HepG2 (cell line): ENCODE results near the gene DNM3. TPM values are rescaled to one million over a fixed set of nuclear protein-coding genes. Genes with fewer than 3 reads are reported as not detected.

Source experiments
- ATAC-seq: fragments of 200-7000 bp; cut with Tn5 transposase; 3 replicates; pipeline ENCODE4 v1.9.1; 2020; ENCODE audit warnings: mild to moderate bottlenecking, moderate library complexity
- BruUV-seq: library from RNA; stranded (reverse); fragments of 400-500 nt; replicated peaks from 2 replicates; lab custom pipeline; 2021; lab: Mats Ljungman, UMichigan
- CTCF ChIA-PET: fragments of 300-600 bp; formaldehyde crosslinking; extraction: SDS; loops from one replicate; lab custom pipeline; 2021; ENCODE audit warnings: low total read pairs, inconsistent platforms, low intra/inter-chr PET ratio; lab: Yijun Ruan, JAX
- POLR2A ChIA-PET: fragments of 350-600 bp; sonication (Branson Sonifier 250); formaldehyde crosslinking; loops from one replicate; lab custom pipeline; 2020; ENCODE audit warnings: antibody characterized with exemption, inconsistent platforms; lab: Yijun Ruan, JAX
- DNase-seq: peaks from one replicate; pipeline ENCODE4 v3.0.0-alpha.2; 2015; ENCODE audit warnings: low spot score
- FAIRE-seq: peaks from 3 replicates; lab custom pipeline; 2011; peaks lifted over from hg19 to GRCh38; lab: Jason Lieb, UNC
- H2AFZ ChIP-seq: one replicate; pipeline ENCODE4 v1.6.1; 2011; ENCODE audit warnings: low read length, inconsistent platforms
- H3K27ac ChIP-seq: fragments of 300-600 bp; 3 replicates; pipeline ENCODE4 v1.8.0; 2011; ENCODE audit warnings: mixed run types, mild to moderate bottlenecking, mixed read lengths, low read length, inconsistent platforms; ENCODE audit not compliant: insufficient read depth; ENCODE audit errors: extremely low read length
- H3K27me3 ChIP-seq, 2 experiments: fragments of 200-600 bp in 1 of 2; 2 replicates in 1 of 2; 3 replicates in 1 of 2; pipeline versions ENCODE4 v1.6.0 to v1.8.0; 2011; ENCODE audit warnings: low read length in 2 of 2, mild to moderate bottlenecking in 2 of 2, moderate library complexity in 2 of 2, inconsistent platforms in 1 of 2; ENCODE audit not compliant: insufficient read depth in 2 of 2, control insufficient read depth in 1 of 2
- H3K36me3 ChIP-seq, 2 experiments: fragments of 200-600 bp in 1 of 2; replicated peaks in 1 of 2; 2 replicates in 1 of 2; 3 replicates in 1 of 2; pipeline versions ENCODE4 v1.5.1 to v1.8.0; 2011; ENCODE audit warnings: low read length in 2 of 2, inconsistent platforms in 1 of 2; ENCODE audit not compliant: insufficient read depth in 2 of 2, control insufficient read depth in 1 of 2
- H3K4me1 ChIP-seq: 2 replicates; pipeline ENCODE4 v1.5.1; 2012; ENCODE audit warnings: low read length, inconsistent platforms; ENCODE audit not compliant: insufficient read depth
- H3K4me2 ChIP-seq: 2 replicates; pipeline ENCODE4 v1.6.0; 2011; ENCODE audit warnings: low read depth, low read length, inconsistent platforms
- H3K4me3 ChIP-seq, 3 experiments: fragments of 200-600 bp in 1 of 3; sonication (generic), shearing (Covaris generic) in 1 of 3; replicated peaks in 1 of 3; 2 replicates each; pipeline ENCODE4 v1.5.1; 2011 to 2016; ENCODE audit warnings: low read length in 3 of 3, inconsistent platforms in 2 of 3, low read depth in 2 of 3, mild to moderate bottlenecking in 2 of 3, control low read depth in 1 of 3, mixed read lengths in 1 of 3; ENCODE audit not compliant: insufficient read depth in 1 of 3
- H3K79me2 ChIP-seq: one replicate; pipeline ENCODE4 v1.6.1; 2011; ENCODE audit warnings: low read length, inconsistent platforms; ENCODE audit not compliant: insufficient read depth
- H3K9ac ChIP-seq: 2 replicates; pipeline ENCODE4 v1.6.0; 2011; ENCODE audit warnings: mild to moderate bottlenecking, low read depth, low read length, inconsistent platforms; ENCODE audit not compliant: insufficient read depth
- H3K9me3 ChIP-seq: 2 replicates; pipeline ENCODE4 v1.5.1; 2012; ENCODE audit warnings: mild to moderate bottlenecking, low read length
- H4K20me1 ChIP-seq: 2 replicates; pipeline ENCODE4 v1.6.0; 2011; ENCODE audit warnings: inconsistent platforms, mild to moderate bottlenecking, low read length, moderate library complexity; ENCODE audit not compliant: insufficient read depth
- BRD4 ChIP-seq: sonication (generic); formaldehyde crosslinking; IDR thresholded peaks from 2 replicates; pipeline ENCODE4 v1.4.0; 2020; ENCODE audit warnings: missing genetic modification reagents
- NRL ChIP-seq: sonication (generic); formaldehyde crosslinking; IDR thresholded peaks from 2 replicates; pipeline ENCODE4 v1.5.0; 2020; ENCODE audit warnings: missing genetic modification reagents, mild to moderate bottlenecking, moderate library complexity, borderline replicate concordance
- YEATS4 ChIP-seq: sonication (generic); formaldehyde crosslinking; IDR thresholded peaks from 2 replicates; pipeline ENCODE4 v1.4.0; 2020; ENCODE audit warnings: missing genetic modification reagents, borderline replicate concordance
- ZNF354B ChIP-seq: sonication (generic); formaldehyde crosslinking; IDR thresholded peaks from 2 replicates; pipeline ENCODE4 v1.8.0; 2022; ENCODE audit warnings: mild to moderate bottlenecking, missing genetic modification reagents
- ZNF775 ChIP-seq: sonication (generic); formaldehyde crosslinking; IDR thresholded peaks from 2 replicates; pipeline ENCODE4 v1.4.0; 2020; ENCODE audit warnings: missing genetic modification reagents, mild to moderate bottlenecking, moderate library complexity, borderline replicate concordance
- WGBS: methylation state at CpG from one replicate; pipeline ENCODE4 v1.1.6; 2017; ENCODE audit warnings: low lambda C conversion rate; 5-methylcytosine and 5-hydroxymethylcytosine counted together
- in situ Hi-C: cut with HindIII; loops from 2 replicates; pipeline ENCODE4 v1.10.0; 2017; ENCODE audit warnings: low pct_unique_long_range_greater_than_20kb; ENCODE audit not compliant: extremely low pct_ligation_motif_present
- intact Hi-C: fragments of 100-400 bp; cut with micrococcal nuclease; formaldehyde crosslinking; loops from one replicate; pipeline ENCODE4 v1.10.0; 2022; ENCODE audit not compliant: unreplicated experiment
- polyA plus RNA-seq, 8 experiments: library from polyadenylated mRNA; depleted of rRNA in 3 of 8; stranded (reverse) in 7 of 8; unstranded in 1 of 8; fragments of >200 nt; fragmentation: Illumina TruSeq in 4 of 8; extraction: Trizol in 4 of 8; gene quantifications; 2 replicates each; pipeline versions ENCODE4 v1.2.1 to v1.2.3, GENCODE V29; 2011 to 2016; ENCODE audit warnings: low read depth in 4 of 8, missing spikeins in 1 of 8, mixed read lengths in 1 of 8; ENCODE audit not compliant: insufficient read depth in 1 of 8
- total RNA-seq, 5 experiments: library from RNA; depleted of rRNA; stranded (reverse); fragments of >200 nt; fragmentation: Illumina TruSeq; extraction: Trizol; gene quantifications; 2 replicates each; pipeline ENCODE4 v1.2.3, GENCODE V29; 2016; ENCODE audit warnings: low read depth in 1 of 5
- TF ChIP-seq, protein P1 (sequence below): sonication (generic); formaldehyde crosslinking; IDR thresholded peaks from 2 replicates; pipeline ENCODE4 v1.4.0; 2020; ENCODE audit warnings: missing genetic modification reagents, borderline replicate concordance
- TF ChIP-seq, protein P2 (sequence below): sonication (generic); formaldehyde crosslinking; IDR thresholded peaks from 2 replicates; pipeline ENCODE4 v1.4.0; 2020; ENCODE audit warnings: missing genetic modification reagents
- TF ChIP-seq, protein P3 (sequence below): sonication (generic); formaldehyde crosslinking; conservative IDR thresholded peaks from 2 replicates; pipeline ENCODE4 v1.5.0; 2020; ENCODE audit warnings: missing genetic modification reagents
- TF ChIP-seq, protein P4 (sequence below): sonication (generic); formaldehyde crosslinking; IDR thresholded peaks from 2 replicates; pipeline ENCODE4 v1.4.0; 2020; ENCODE audit warnings: missing genetic modification reagents

The DNM3 gene
- total and polyA plus RNA-seq, 2 of the 13 experiments (the other 11 are each of a cell fraction or from before 2014, with no cell fraction given), result 0.05 TPM; not detected in 1

DNA sequence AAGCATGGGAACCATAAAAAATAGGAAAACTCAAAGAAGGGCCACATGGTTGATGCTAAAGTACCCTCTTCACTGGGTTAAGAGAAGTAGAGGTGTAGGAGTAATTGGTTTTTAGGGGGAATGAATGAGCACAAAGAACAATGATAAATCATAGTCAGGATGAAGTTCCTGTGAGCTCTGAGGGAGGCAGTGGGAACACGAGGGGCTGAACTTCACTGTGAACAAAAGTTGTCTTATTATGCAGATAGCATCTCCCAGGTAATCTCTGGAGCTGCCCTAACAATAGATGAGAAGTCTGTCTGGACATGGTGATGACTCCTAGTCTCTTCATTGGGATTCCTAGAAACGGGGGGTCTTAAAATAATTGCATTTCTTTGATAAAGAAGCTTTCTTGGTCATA lies 127.9 kb downstream of the DNM3 start:
- no peak overlapping the region for H3K4me2 ChIP-seq
- WGBS, result 0% methylated on average over 2 of the region's 2 CpGs
- no peak for DNase-seq
- H3K36me3 ChIP-seq, result no peaks in the 10 kb centered on the region
- H2AFZ ChIP-seq, result no peak overlapping the region
- intact Hi-C loops, result no loop called here
- ChIA-PET POLR2A (no interaction called here), CTCF (no interaction called here)
- H3K4me1 ChIP-seq, result no peaks in the 10 kb centered on the region
- TF ChIP-seq ZNF775 (CRISPR knock-in tag) (no peak), BRD4 (CRISPR knock-in tag) (no peak), YEATS4 (CRISPR knock-in tag) (no peak), NRL (CRISPR knock-in tag) (no peak), ZNF354B (CRISPR knock-in tag) (no peak)
- TF ChIP-seq, protein P1, sequence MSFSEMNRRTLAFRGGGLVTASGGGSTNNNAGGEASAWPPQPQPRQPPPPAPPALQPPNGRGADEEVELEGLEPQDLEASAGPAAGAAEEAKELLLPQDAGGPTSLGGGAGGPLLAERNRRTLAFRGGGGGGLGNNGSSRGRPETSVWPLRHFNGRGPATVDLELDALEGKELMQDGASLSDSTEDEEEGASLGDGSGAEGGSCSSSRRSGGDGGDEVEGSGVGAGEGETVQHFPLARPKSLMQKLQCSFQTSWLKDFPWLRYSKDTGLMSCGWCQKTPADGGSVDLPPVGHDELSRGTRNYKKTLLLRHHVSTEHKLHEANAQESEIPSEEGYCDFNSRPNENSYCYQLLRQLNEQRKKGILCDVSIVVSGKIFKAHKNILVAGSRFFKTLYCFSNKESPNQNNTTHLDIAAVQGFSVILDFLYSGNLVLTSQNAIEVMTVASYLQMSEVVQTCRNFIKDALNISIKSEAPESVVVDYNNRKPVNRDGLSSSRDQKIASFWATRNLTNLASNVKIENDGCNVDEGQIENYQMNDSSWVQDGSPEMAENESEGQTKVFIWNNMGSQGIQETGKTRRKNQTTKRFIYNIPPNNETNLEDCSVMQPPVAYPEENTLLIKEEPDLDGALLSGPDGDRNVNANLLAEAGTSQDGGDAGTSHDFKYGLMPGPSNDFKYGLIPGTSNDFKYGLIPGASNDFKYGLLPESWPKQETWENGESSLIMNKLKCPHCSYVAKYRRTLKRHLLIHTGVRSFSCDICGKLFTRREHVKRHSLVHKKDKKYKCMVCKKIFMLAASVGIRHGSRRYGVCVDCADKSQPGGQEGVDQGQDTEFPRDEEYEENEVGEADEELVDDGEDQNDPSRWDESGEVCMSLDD (CRISPR knock-in tag), result no peak
- TF ChIP-seq, protein P2, sequence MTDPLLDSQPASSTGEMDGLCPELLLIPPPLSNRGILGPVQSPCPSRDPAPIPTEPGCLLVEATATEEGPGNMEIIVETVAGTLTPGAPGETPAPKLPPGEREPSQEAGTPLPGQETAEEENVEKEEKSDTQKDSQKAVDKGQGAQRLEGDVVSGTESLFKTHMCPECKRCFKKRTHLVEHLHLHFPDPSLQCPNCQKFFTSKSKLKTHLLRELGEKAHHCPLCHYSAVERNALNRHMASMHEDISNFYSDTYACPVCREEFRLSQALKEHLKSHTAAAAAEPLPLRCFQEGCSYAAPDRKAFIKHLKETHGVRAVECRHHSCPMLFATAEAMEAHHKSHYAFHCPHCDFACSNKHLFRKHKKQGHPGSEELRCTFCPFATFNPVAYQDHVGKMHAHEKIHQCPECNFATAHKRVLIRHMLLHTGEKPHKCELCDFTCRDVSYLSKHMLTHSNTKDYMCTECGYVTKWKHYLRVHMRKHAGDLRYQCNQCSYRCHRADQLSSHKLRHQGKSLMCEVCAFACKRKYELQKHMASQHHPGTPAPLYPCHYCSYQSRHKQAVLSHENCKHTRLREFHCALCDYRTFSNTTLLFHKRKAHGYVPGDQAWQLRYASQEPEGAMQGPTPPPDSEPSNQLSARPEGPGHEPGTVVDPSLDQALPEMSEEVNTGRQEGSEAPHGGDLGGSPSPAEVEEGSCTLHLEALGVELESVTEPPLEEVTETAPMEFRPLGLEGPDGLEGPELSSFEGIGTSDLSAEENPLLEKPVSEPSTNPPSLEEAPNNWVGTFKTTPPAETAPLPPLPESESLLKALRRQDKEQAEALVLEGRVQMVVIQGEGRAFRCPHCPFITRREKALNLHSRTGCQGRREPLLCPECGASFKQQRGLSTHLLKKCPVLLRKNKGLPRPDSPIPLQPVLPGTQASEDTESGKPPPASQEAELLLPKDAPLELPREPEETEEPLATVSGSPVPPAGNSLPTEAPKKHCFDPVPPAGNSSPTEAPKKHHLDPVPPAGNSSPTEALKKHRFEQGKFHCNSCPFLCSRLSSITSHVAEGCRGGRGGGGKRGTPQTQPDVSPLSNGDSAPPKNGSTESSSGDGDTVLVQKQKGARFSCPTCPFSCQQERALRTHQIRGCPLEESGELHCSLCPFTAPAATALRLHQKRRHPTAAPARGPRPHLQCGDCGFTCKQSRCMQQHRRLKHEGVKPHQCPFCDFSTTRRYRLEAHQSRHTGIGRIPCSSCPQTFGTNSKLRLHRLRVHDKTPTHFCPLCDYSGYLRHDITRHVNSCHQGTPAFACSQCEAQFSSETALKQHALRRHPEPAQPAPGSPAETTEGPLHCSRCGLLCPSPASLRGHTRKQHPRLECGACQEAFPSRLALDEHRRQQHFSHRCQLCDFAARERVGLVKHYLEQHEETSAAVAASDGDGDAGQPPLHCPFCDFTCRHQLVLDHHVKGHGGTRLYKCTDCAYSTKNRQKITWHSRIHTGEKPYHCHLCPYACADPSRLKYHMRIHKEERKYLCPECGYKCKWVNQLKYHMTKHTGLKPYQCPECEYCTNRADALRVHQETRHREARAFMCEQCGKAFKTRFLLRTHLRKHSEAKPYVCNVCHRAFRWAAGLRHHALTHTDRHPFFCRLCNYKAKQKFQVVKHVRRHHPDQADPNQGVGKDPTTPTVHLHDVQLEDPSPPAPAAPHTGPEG (CRISPR knock-in tag), result no peak
- TF ChIP-seq, protein P3, sequence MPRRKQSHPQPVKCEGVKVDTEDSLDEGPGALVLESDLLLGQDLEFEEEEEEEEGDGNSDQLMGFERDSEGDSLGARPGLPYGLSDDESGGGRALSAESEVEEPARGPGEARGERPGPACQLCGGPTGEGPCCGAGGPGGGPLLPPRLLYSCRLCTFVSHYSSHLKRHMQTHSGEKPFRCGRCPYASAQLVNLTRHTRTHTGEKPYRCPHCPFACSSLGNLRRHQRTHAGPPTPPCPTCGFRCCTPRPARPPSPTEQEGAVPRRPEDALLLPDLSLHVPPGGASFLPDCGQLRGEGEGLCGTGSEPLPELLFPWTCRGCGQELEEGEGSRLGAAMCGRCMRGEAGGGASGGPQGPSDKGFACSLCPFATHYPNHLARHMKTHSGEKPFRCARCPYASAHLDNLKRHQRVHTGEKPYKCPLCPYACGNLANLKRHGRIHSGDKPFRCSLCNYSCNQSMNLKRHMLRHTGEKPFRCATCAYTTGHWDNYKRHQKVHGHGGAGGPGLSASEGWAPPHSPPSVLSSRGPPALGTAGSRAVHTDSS, result no peak
- TF ChIP-seq, protein P4, sequence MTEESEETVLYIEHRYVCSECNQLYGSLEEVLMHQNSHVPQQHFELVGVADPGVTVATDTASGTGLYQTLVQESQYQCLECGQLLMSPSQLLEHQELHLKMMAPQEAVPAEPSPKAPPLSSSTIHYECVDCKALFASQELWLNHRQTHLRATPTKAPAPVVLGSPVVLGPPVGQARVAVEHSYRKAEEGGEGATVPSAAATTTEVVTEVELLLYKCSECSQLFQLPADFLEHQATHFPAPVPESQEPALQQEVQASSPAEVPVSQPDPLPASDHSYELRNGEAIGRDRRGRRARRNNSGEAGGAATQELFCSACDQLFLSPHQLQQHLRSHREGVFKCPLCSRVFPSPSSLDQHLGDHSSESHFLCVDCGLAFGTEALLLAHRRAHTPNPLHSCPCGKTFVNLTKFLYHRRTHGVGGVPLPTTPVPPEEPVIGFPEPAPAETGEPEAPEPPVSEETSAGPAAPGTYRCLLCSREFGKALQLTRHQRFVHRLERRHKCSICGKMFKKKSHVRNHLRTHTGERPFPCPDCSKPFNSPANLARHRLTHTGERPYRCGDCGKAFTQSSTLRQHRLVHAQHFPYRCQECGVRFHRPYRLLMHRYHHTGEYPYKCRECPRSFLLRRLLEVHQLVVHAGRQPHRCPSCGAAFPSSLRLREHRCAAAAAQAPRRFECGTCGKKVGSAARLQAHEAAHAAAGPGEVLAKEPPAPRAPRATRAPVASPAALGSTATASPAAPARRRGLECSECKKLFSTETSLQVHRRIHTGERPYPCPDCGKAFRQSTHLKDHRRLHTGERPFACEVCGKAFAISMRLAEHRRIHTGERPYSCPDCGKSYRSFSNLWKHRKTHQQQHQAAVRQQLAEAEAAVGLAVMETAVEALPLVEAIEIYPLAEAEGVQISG (CRISPR knock-in tag), result no peak
- in situ Hi-C loops, result no loop called here
- H3K4me3 ChIP-seq, result no peak overlapping the region
- FAIRE-seq, result no peak
- H3K9ac ChIP-seq, result no peak overlapping the region
- no peak overlapping the region for H3K27ac ChIP-seq
- ATAC-seq, result no peak
- H4K20me1 ChIP-seq, result no peaks in the 10 kb centered on the region
- no TSS peak for BruUV-seq
- no peaks in the 10 kb centered on the region for H3K79me2 ChIP-seq
- H3K9me3 ChIP-seq, result no peaks in the 10 kb centered on the region
- H3K27me3 ChIP-seq, result no peaks in the 10 kb centered on the region
